ENCODE measurements around the gene AOC2. TPM values are rescaled to one million over a fixed set of nuclear protein-coding genes. Genes with fewer than 3 reads are reported as not detected.
"Not testable (repeated sequence)": the region's sequence is repeated elsewhere in the genome, so short reads cannot be mapped to it uniquely, and the experiment has no call there.

Gene AOC2
- polyA plus RNA-seq, 1 donor (not counting 4 experiments of a cell fraction or from before 2014, with no cell fraction given), result 0.94 TPM

DNA sequence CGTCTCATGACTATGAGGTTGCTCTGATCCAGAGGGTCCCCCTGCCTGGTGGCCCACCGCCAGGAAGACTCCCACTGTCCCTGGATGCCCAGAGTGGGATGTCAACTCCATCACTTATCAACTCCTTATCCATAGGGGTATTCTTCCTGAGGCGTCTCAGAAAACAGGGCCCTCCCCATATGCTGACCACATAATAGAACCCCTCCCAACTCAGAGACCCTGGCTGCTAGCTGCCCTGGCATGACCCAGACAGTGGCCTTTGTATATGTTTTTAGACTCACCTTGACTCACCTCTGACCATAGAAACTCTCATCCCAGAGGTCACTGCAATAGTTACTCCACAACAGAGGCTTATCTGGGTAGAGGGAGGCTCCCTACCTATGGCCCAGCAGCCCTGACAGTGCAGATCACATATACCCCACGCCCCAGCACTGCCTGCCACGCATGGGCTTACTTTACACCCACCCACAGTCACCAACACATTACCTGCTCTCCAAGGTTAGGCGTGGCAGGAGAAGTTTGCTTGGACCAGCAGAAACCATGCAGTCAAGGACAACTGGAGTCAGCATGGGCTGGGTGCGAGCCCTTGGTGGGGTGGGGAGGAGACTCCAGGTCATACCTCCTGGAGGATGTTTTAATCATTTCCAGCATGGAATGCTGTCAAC lies 53.9 kb downstream of the AOC2 start:
- H3K9me1 ChIP-seq (ENCODE audit: control insufficient read depth, extremely low read depth, insufficient read depth, low read length), result no peaks in the 10 kb centered on the region
- dilution Hi-C loops (cut with MboI; ENCODE audit: extremely low pct_ligation_motif_present, low sequenced_read_pairs), result no loop called here

DNA sequence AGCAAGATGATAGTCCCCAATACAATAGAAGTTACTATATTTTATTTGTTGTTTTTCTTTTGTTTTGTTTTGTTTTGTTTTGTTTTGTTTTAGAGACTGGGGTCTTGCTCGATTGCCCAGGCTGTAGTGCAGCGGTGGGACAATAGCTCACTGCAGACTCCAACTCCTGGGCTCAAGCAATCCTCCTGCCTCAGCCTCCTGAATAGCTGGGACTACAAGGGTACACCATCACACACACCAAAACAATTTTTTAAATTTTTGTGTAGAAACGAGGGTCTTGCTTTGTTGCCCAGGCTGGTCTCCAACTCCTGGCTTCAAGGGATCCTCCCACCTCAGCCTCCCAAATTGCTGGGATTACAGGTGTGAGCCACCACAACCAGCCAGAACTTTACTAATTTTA lies 55.6 kb downstream of the AOC2 start:
- H4K20me1 ChIP-seq (ENCODE audit: control insufficient read depth, extremely low read depth, insufficient read depth, low read length); FAIRE-seq; H3K4me2 ChIP-seq (ENCODE audit: control insufficient read depth, extremely low read depth, insufficient read depth, low read depth, low read length); H3K4me3 ChIP-seq (ENCODE audit: control insufficient read depth in 2 of 3, extremely low read depth in 1 of 3, insufficient read depth in 2 of 3, low read depth in 1 of 3, low read length in 3 of 3); H2AFZ ChIP-seq (ENCODE audit: control insufficient read depth, low read length); H3K4me1 ChIP-seq (ENCODE audit: control insufficient read depth, extremely low read depth, insufficient read depth, low read length); H3K79me2 ChIP-seq (ENCODE audit: control insufficient read depth, insufficient read depth, low read length); H3K9me3 ChIP-seq (ENCODE audit: control insufficient read depth, low read depth, low read length); DNase-seq (ENCODE audit: low read depth, low spot score); H3K27me3 ChIP-seq (ENCODE audit: control insufficient read depth, extremely low read depth, insufficient read depth, low read length); H3K9me1 ChIP-seq (ENCODE audit: control insufficient read depth, extremely low read depth, insufficient read depth, low read length); H3K36me3 ChIP-seq (ENCODE audit: control insufficient read depth in 2 of 2, extremely low read depth in 1 of 2, insufficient read depth in 2 of 2, low read length in 2 of 2); H3K27ac ChIP-seq (ENCODE audit: control insufficient read depth, insufficient read depth, low read length); dilution Hi-C loops (cut with MboI; ENCODE audit: extremely low pct_ligation_motif_present, low sequenced_read_pairs); H3K9ac ChIP-seq (ENCODE audit: control insufficient read depth, extremely low read depth, insufficient read depth, low read length): not testable (repeated sequence)

More for the DNA sequence above, 53.9 kb downstream of the AOC2 start:
- Histone ChIP-seq H3K36me3 (ENCODE audit: control insufficient read depth in 2 of 2, extremely low read depth in 1 of 2, insufficient read depth in 2 of 2, low read length in 2 of 2) (no peaks in the 10 kb centered on the region), H4K20me1 (ENCODE audit: control insufficient read depth, extremely low read depth, insufficient read depth, low read length) (no peaks in the 10 kb centered on the region), H3K79me2 (ENCODE audit: control insufficient read depth, insufficient read depth, low read length) (no peaks in the 10 kb centered on the region), H3K9me3 (ENCODE audit: control insufficient read depth, low read depth, low read length) (no peaks in the 10 kb centered on the region), H3K27me3 (ENCODE audit: control insufficient read depth, extremely low read depth, insufficient read depth, low read length) (no peaks in the 10 kb centered on the region), H3K27ac (ENCODE audit: control insufficient read depth, insufficient read depth, low read length) (no peak overlapping the region), H3K9ac (ENCODE audit: control insufficient read depth, extremely low read depth, insufficient read depth, low read length) (no peak overlapping the region), H2AFZ (ENCODE audit: control insufficient read depth, low read length) (no peak overlapping the region), H3K4me2 (ENCODE audit: control insufficient read depth, extremely low read depth, insufficient read depth, low read depth, low read length) (no peak overlapping the region), H3K4me1 (ENCODE audit: control insufficient read depth, extremely low read depth, insufficient read depth, low read length) (peaks cover 8% of the 10 kb centered on the region), H3K4me3 (ENCODE audit: control insufficient read depth in 2 of 3, extremely low read depth in 1 of 3, insufficient read depth in 2 of 3, low read depth in 1 of 3, low read length in 3 of 3) (no peak overlapping the region)
- DNase-seq (ENCODE audit: low read depth, low spot score) (no peak), FAIRE-seq (no peak)
- no peak for TF ChIP-seq EZH2 (IDR thresholded peaks at IDR 0.05; ENCODE audit: low read length)
- TF ChIP-seq, protein P1, sequence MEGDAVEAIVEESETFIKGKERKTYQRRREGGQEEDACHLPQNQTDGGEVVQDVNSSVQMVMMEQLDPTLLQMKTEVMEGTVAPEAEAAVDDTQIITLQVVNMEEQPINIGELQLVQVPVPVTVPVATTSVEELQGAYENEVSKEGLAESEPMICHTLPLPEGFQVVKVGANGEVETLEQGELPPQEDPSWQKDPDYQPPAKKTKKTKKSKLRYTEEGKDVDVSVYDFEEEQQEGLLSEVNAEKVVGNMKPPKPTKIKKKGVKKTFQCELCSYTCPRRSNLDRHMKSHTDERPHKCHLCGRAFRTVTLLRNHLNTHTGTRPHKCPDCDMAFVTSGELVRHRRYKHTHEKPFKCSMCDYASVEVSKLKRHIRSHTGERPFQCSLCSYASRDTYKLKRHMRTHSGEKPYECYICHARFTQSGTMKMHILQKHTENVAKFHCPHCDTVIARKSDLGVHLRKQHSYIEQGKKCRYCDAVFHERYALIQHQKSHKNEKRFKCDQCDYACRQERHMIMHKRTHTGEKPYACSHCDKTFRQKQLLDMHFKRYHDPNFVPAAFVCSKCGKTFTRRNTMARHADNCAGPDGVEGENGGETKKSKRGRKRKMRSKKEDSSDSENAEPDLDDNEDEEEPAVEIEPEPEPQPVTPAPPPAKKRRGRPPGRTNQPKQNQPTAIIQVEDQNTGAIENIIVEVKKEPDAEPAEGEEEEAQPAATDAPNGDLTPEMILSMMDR (optimal IDR thresholded peaks at IDR 0.05 in 1 of 3, IDR thresholded peaks at IDR 0.05 in 1 of 3, conservative IDR thresholded peaks at IDR 0.05 in 1 of 3; ENCODE audit: extremely low read depth in 1 of 3, insufficient read depth in 2 of 3, low read length in 3 of 3), result no peak

Small RNA genes lying within 50 kb of the gene (small RNA-seq; reads per million reads assigned to genes)
- gene MIR6781 (ENCODE audit: insufficient read length in 3 of 3, low read depth in 3 of 3, low replicate concordance in 1 of 3) (0 to 0.07 (median 0) reads per million in 3 experiments), gene RNU6-287P (ENCODE audit: insufficient read length in 3 of 3, low read depth in 3 of 3, low replicate concordance in 1 of 3) (0 reads per million in 3 experiments)

Other genes starting within 250 kb of the AOC2 start
- 25.2 to 49.5 TPM (median 32.5 TPM) in 3 replicates for gene RETREG3, start 235.2 kb upstream of the AOC2 start, polyA plus RNA-seq
- gene TUBG1, start 234.9 kb upstream of the AOC2 start, polyA plus RNA-seq, result 35.1 to 141 TPM (median 54.8 TPM) in 3 replicates
- 13.5 to 17.8 TPM (median 14.5 TPM) in 3 replicates for gene TUBG2, start 185.3 kb upstream of the AOC2 start, polyA plus RNA-seq
- gene PLEKHH3, start 167.6 kb upstream of the AOC2 start, polyA plus RNA-seq, result 3.1 to 10.7 TPM (median 4.9 TPM) in 3 replicates
- 0.02 to 0.05 TPM (median 0.03 TPM) in 3 replicates for gene CCR10, start 162.7 kb upstream of the AOC2 start, polyA plus RNA-seq
- 0.46 to 2.0 TPM (median 0.71 TPM) in 3 replicates for gene CNTNAP1, start 162.0 kb upstream of the AOC2 start, polyA plus RNA-seq
- 13.6 to 18.4 TPM (median 18.3 TPM) in 3 replicates for gene EZH1, start 99.5 kb upstream of the AOC2 start, polyA plus RNA-seq
- 0.19 TPM in 1 of 3 replicates, not detected in the others for gene RAMP2, start 83.4 kb upstream of the AOC2 start, polyA plus RNA-seq
- 122 to 141 TPM (median 133 TPM) in 3 replicates for gene VPS25, start 71.1 kb upstream of the AOC2 start, polyA plus RNA-seq
- gene WNK4, start 64.0 kb upstream of the AOC2 start, polyA plus RNA-seq, result 0.03 to 0.10 TPM (median 0.04 TPM) in 3 replicates
- 83.6 to 97.8 TPM (median 92.4 TPM) in 3 replicates for gene COA3, start 45.9 kb upstream of the AOC2 start, polyA plus RNA-seq
- not detected in 3 replicates for gene CNTD1, start 45.7 kb upstream of the AOC2 start, polyA plus RNA-seq
- 71.6 to 94.2 TPM (median 89.8 TPM) in 3 replicates for gene BECN1, start 20.3 kb upstream of the AOC2 start, polyA plus RNA-seq
- gene PSME3, start 11.2 kb upstream of the AOC2 start, polyA plus RNA-seq, result 108 to 257 TPM (median 190 TPM) in 3 replicates
- gene AOC3, start 6.6 kb downstream of the AOC2 start, polyA plus RNA-seq, result 0.18 to 0.30 TPM (median 0.22 TPM) in 3 replicates
- not detected in 3 replicates for gene G6PC1, start 56.2 kb downstream of the AOC2 start, polyA plus RNA-seq
- gene AARSD1, start 119.9 kb downstream of the AOC2 start, polyA plus RNA-seq, result 38.5 to 49.3 TPM (median 45.0 TPM) in 3 replicates
- gene PTGES3L, start 135.5 kb downstream of the AOC2 start, polyA plus RNA-seq, result 0.19 to 0.44 TPM (median 0.37 TPM) in 3 replicates
- gene RUNDC1, start 136.0 kb downstream of the AOC2 start, polyA plus RNA-seq, result 10.8 to 12.8 TPM (median 11.1 TPM) in 3 replicates
- gene RPL27, start 153.8 kb downstream of the AOC2 start, polyA plus RNA-seq, result 4,091 to 7,614 TPM (median 7,074 TPM) in 3 replicates
- gene IFI35, start 162.2 kb downstream of the AOC2 start, polyA plus RNA-seq, result 22.0 to 34.8 TPM (median 27.6 TPM) in 3 replicates
- 151 to 186 TPM (median 183 TPM) in 3 replicates for gene VAT1, start 177.8 kb downstream of the AOC2 start, polyA plus RNA-seq
- 0.12 to 0.20 TPM (median 0.15 TPM) in 3 replicates for gene RND2, start 180.7 kb downstream of the AOC2 start, polyA plus RNA-seq